Measurements from ENCODE around the gene CD14.

GRCh38 chr5:140677947-140678346 is 45.0 kb upstream of the CD14 start:
- TF ChIP-seq ETV6 (CRISPR knock-in tag; IDR thresholded peaks at IDR 0.05) (no peak), GTF2I (CRISPR knock-in tag; conservative IDR thresholded peaks at IDR 0.05) (no peak), FOXJ3 (CRISPR knock-in tag; IDR thresholded peaks at IDR 0.05; ENCODE audit: borderline replicate concordance) (no peak), CREB1 (CRISPR knock-in tag; IDR thresholded peaks at IDR 0.05) (no peak), CBFB (CRISPR knock-in tag; IDR thresholded peaks at IDR 0.05; ENCODE audit: low read depth) (no peak), EMX1 (CRISPR knock-in tag; IDR thresholded peaks at IDR 0.05) (no peak), SMAD4 (CRISPR knock-in tag; IDR thresholded peaks at IDR 0.05) (no peak), STAT6 (CRISPR knock-in tag; conservative IDR thresholded peaks at IDR 0.05; ENCODE audit: low read depth) (no peak), E2F1 (CRISPR knock-in tag; IDR thresholded peaks at IDR 0.05) (no peak), USF2 (CRISPR knock-in tag; IDR thresholded peaks at IDR 0.05) (no peak)
- TF ChIP-seq, protein P1, sequence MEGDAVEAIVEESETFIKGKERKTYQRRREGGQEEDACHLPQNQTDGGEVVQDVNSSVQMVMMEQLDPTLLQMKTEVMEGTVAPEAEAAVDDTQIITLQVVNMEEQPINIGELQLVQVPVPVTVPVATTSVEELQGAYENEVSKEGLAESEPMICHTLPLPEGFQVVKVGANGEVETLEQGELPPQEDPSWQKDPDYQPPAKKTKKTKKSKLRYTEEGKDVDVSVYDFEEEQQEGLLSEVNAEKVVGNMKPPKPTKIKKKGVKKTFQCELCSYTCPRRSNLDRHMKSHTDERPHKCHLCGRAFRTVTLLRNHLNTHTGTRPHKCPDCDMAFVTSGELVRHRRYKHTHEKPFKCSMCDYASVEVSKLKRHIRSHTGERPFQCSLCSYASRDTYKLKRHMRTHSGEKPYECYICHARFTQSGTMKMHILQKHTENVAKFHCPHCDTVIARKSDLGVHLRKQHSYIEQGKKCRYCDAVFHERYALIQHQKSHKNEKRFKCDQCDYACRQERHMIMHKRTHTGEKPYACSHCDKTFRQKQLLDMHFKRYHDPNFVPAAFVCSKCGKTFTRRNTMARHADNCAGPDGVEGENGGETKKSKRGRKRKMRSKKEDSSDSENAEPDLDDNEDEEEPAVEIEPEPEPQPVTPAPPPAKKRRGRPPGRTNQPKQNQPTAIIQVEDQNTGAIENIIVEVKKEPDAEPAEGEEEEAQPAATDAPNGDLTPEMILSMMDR (IDR thresholded peaks at IDR 0.05): no peak

Data from WTC11 (cell line).